Suppressor macrophage treated with lipopolysaccharide for 4 hours (primary cell): ENCODE measurements around the gene ADGRB2.
A peak's percentile ranks its signal among the peaks of the same experiment; 100 is the strongest.

ENCODE experiments used
- DNase-seq: peaks from one replicate; pipeline ENCODE4 v3.0.0-alpha.2; 2020

Gene ADGRB2

DNA sequence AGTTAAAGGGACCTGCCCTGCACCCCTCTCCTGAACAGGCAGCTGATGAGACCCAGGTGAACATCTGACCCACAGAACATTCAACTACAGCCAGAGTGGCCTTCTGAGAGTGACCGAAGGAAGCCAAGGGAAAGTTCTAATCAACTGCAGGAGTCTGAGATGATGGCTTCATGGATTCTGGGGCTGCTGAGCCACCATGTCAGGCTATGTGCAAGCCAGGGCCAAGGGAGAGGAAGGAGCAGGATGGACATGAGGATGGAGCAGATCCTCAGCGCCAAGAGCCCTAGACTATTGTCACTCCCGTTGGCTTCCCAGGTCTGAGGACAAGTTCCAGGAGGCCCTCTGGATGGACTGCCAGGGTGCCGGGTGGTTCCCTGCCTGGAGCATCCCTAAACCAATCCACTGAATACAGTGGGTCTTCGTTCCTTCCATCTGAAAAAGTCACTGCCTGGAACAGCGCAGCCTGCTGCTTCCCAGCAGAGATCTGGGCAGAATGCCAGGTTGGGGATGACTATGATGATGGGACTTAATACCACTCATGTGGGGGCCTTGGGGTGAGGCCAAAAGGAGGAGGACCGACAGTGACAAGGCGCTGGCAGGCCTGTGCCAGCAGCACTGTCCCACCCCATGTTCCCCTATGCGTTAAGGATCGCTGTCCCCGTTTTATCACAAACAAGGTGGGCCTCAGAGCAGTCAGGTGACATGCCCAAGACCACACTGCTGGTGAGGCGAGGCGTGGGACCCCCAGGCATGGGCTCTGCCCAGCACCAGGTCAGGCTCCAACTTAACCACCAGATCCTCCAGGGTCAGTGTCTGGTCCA is 31.9 kb upstream of the ADGRB2 start:
- peak; percentile 59 for DNase-seq

GRCh38 chr1:31795096-31795675 is 31.0 kb upstream of the ADGRB2 start:
- DNase-seq = no peak

- no peak for DNase-seq
These were observed 29.6 kb upstream of the ADGRB2 start for GRCh38 chr1:31793586-31794285.

GRCh38 chr1:31793086-31793485 is 28.9 kb upstream of the ADGRB2 start:
- no peak for DNase-seq

- DNase-seq = no peak
These were observed 28.4 kb upstream of the ADGRB2 start for GRCh38 chr1:31792541-31792940.

GRCh38 chr1:31792116-31792515 is 28.0 kb upstream of the ADGRB2 start:
- DNase-seq = no peak

DNA sequence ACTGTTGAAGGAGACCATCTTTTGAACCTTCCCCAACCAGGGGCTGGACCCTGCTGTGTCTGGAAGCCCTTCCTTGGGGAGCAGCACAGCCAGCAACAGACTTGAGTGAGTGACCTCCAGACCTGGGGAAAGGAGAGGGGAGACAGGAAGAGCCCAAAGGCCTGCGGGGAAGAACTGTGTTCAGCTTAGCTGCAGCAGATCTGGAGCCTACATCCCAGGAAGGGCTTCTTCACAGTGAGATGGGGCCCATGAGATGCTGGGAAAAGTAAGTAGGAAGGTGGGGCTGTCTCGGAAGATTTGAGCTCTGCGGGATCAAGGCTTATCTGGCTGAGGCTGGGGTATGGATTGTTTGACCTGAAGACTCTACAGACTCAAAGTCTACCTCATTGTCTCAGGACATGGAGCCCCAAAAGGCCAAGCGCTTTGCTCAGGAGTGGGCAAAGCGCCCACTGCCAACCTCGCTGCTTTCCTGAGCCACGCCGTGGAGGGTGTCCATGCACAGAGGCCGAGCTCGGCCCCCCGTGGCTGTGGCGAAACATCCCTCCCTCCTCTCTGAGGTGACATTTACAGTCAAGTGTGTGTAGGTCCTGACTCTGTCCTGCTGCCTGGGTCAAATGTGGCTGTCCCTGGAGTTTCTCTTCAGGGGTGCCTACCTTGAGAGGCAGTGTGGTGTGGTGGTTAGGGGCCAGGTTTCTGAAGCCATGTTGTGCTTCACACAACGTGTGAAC is 27.2 kb upstream of the ADGRB2 start:
- DNase-seq = no peak

DNA sequence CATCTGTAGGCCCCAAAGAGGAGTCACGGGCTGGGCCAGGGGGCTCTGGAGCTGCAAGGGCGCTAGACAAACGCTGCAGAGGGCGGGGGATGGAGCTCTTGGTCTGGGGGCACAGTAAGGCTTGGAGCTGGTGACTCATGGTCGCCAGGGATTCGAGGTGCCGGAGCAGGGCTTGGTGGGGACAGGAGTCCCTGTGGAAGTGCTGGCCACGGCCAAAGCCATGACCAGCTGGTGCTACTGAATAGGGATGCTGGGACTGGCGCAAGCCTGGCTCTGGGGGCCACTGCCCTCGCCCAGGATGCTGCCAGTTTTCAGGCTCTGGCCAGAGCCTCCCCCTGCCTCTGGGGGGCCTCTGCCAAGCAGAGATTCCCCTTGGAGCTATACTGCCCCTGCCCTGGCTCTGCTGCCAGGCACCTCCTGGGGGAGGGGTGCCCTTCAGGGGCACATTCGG is 26.5 kb upstream of the ADGRB2 start:
- DNase-seq = no peak

DNA sequence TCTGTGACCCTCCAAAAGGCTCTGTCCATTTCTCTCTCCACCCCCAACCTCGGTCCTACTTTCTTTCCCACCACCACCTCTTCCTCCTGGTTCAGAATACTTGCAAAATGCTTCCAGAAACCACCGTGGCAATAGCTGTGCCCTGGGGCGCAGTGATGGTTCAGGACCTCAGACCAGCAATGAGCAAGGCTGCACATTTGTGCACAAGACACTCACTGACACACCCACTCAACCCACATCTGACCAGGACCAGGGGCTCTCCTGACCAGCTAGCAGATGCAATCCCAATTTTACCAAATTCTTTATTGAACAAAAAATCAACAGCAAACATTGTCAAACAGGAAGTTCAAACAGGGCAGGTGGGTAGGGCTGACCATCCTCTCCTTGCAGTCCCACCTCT is 26.0 kb upstream of the ADGRB2 start:
- DNase-seq = no peak

- DNase-seq = peak; percentile 93
These were observed 25.3 kb upstream of the ADGRB2 start for GRCh38 chr1:31789259-31790065.

- no peak for DNase-seq
These were observed 24.7 kb upstream of the ADGRB2 start for GRCh38 chr1:31788825-31789256.

DNA sequence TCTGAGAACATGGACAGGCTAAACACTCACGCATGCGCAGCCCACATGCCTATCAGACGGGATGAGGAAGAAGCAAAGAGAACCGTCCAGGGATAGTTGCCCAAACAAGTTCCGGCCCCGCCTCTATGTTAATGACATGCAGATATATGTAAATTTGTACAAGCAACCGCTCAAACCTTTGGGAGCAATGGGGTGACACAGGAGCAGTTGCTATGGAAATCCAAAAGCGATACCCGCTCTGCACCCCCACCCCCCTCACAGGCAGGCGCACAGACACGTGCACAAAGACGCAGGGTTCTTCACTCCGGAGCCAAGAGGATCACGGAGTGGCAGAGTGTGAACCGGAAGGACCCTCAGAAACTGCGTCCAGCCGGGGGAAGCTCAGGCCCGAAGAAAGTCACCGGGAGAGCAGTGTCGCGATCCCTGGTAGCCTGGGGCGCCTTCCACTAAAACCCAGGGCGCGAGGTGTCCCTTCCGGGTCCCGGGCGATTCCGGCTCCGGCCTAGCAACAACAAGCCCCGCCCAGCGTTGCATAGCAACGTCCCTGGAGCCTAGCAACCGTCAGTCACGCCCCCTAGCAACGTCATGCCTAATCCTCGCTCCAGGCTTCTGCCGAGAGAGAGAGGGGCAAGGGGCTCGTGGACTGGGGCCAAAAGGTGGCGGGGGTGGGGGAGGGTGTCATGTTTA is 24.1 kb upstream of the ADGRB2 start:
- DNase-seq = peak; percentile 91

- no peak for DNase-seq
These were observed 23.6 kb upstream of the ADGRB2 start for GRCh38 chr1:31787786-31788137.

GRCh38 chr1:31787261-31787660 is 23.1 kb upstream of the ADGRB2 start:
- no peak for DNase-seq

GRCh38 chr1:31786366-31787060 is 22.4 kb upstream of the ADGRB2 start:
- no peak for DNase-seq

DNA sequence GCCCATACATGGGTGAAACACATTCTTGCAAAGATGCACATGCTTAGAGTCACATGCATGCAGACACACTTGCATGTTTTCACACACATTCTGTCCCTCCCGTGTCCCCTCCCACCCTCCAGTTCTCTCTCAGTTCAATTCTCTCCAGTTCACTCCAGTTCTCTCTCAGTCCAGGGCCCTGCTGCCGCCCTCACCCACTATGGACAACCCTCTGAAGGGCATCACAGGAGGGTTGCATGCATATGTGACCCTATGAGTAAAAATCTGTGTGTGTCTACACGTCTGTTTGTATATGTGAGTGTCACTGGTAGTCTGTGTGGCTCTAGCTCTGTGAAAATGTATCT is 21.8 kb upstream of the ADGRB2 start:
- DNase-seq = no peak

DNA sequence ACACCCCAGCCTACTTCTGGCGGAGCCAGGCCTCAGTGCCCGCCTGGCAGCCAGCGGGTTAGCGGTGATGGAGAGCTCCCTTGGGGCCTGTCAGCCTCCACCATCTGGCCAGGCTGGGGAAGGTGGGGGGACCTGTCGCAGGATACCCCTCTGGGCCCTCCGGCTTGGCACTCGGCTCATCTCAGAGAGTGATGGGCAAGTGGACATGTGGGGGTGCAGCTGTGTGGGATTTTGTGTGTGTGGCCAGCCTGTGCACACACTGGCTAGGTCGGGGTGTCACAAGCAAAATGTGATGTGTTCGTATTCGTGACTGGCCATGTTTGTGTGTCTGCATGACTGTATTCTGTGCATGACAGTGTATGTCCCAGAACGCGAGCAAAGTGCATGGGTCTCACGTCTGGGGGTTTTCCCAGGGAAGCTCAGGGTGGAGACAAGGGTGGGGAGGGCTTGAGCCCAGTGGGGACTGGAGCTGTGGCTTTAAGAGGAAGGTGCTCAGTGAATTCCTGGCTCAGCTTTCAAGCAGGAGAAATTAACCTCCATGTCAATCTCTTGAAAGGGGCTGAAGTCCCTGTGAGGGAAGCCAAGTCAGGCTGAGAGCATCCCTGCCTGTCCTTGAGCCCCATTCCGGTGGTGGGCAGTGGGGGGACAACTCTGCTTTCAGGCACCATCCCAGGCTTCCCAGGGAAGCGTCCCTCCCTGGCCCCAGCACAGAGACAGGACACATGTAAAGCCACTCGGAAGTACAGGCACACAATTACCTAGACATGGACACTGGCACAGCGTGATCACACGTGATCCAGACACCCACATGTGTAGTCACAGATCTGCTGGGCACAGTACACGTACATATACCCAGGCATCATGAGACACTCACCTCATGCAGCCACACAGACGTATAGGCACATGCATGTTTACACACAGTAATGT is 21.1 kb upstream of the ADGRB2 start:
- no peak for DNase-seq

GRCh38 chr1:31784356-31785019 is 20.3 kb upstream of the ADGRB2 start:
- DNase-seq = no peak

GRCh38 chr1:31783846-31784245 is 19.7 kb upstream of the ADGRB2 start:
- DNase-seq = no peak
